Measurements from ENCODE around the gene UBE2E2.

UBE2E2 gene

GRCh38 chr3:23620638-23621015, 417.5 kb downstream of the UBE2E2 start:
- DNase-seq (ENCODE audit: low read depth in 2 of 2) = no peak

GRCh38 chr3:23623844-23624243, 420.7 kb downstream of the UBE2E2 start:
- no peak for DNase-seq (ENCODE audit: low read depth in 2 of 2)

- no peak for DNase-seq (ENCODE audit: low read depth in 2 of 2)
Measured at GRCh38 chr3:23624305-23624704, 421.2 kb downstream of the UBE2E2 start.

GRCh38 chr3:23626442-23626841, 423.3 kb downstream of the UBE2E2 start:
- DNase-seq (ENCODE audit: low read depth in 2 of 2) = no peak

- no peak for DNase-seq (ENCODE audit: low read depth in 2 of 2)
Measured at GRCh38 chr3:23629181-23629894, 426.2 kb downstream of the UBE2E2 start.

- no peak for DNase-seq (ENCODE audit: low read depth in 2 of 2)
Measured at GRCh38 chr3:23633261-23633960, 430.3 kb downstream of the UBE2E2 start.

- DNase-seq (ENCODE audit: low read depth in 2 of 2) = no peak
Measured at GRCh38 chr3:23637339-23637738, 434.2 kb downstream of the UBE2E2 start.

GRCh38 chr3:23640471-23641146, 437.5 kb downstream of the UBE2E2 start:
- no peak for DNase-seq (ENCODE audit: low read depth in 2 of 2)
